Umbilical cord (tissue), 2 donors: Measurements from ENCODE around the gene C8G. TPM values are rescaled to one million over a fixed set of nuclear protein-coding genes. Genes with fewer than 3 reads are reported as not detected.

ENCODE experiments used
- DNase-seq: peaks from one replicate; pipeline ENCODE4 v3.0.0-alpha.2; 2015; ENCODE audit warnings: low spot score
- total RNA-seq: library from RNA; depleted of rRNA; stranded (reverse); fragments of >200 nt; gene quantifications from one replicate; pipeline ENCODE4 v1.2.3, GENCODE V29; 2014; ENCODE audit warnings: low replicate concordance; ENCODE audit not compliant: insufficient read depth

Gene C8G
- not detected for total RNA-seq

DNA sequence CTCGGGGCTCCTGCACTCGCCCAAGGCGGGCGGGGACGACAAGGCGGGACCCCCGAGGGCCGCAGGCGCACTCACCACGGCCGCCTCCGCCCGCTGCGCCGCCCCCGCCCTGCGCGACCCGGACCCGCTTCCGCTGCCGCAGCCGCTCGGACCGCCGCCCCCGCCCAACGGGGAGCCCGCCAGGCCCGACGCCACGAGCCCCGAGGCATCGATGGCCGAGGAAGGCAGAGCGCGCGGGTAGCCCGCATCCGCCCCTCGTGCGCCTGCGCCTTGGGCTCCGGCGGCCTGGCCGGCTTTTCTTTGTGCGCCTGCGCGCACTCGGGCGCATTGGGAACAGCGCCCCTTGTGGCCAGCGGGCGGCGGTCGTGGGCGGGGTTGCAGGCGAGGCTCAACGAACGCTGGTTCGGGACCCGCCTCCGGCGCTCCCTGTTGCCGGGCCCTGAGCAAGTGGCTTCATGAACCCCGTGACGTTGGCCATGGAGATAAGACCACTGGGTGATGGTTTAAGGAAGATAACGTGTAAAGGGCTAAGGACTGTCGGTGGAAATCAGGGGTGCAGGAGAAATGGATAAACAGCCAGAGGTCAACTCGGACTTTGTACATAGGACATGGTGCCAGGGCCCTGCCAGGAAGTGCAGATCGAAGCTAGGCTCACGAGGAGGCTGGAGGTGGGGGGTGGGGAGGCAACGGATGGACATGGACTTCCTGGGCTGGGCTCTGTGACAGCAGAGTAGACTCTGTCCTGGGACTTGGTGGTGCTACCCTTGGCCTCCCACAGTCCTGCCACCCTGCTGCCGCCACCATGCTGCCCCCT is at the start of gene C8G, which contains the start of gene FBXW5:
Gene C8G (plus strand): TSS at position 725 of the 814 bp plus-strand sequence. CDS start 78 bp downstream, at position 803.
Gene FBXW5 (minus strand): TSS at position 220 of the 814 bp plus-strand sequence. CDS start 655 bp downstream, outside the sequence.
- peak; percentile 97 for DNase-seq

DNA sequence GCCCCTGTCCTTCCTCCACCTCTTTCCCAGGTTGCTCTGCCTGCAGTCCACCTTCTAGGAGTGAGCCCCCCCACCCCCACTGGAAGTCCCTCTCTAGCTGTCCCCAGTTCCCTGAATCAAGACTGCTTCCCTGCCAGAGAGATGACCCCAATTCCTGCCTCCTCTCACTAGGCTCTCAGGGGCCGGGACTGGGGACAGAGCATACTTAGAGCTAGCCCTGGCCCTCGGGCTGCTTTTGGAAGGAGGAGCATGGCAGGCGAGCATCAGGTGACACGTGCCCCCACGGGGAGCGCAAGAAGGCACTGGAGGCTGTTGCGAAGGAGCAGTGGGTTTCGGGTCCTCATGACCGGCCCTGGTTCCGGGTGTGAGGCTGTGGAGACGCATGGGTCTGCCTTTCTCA is 49.0 kb upstream of the C8G start:
- no peak for DNase-seq

DNA sequence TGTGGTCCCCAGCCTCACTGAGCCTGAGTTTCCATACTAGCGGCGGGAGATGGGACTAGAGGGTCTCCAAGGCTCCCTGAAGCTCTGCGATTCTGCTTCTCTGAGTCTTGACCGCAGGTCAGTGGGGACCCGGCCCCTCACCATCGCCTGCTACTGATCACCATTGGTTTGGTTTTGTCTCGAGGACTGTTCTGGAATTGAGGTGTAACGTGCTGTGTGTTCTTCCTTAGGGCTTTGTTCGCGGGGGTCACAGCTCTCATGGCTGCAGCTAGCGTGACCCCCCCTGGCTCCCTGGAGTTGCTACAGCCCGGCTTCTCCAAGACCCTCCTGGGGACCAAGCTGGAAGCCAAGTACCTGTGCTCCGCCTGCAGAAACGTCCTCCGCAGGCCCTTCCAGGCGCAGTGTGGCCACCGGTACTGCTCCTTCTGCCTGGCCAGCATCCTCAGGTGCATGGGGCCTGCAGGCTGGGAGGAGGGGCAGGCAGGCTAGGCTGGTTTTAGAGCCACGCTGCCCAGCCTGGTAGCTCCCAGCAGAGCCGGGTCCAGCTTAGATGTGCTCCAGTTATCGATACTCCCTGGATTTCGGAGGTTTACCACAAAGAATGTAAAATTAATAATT is 46.5 kb upstream of the C8G start:
- no peak for DNase-seq

DNA sequence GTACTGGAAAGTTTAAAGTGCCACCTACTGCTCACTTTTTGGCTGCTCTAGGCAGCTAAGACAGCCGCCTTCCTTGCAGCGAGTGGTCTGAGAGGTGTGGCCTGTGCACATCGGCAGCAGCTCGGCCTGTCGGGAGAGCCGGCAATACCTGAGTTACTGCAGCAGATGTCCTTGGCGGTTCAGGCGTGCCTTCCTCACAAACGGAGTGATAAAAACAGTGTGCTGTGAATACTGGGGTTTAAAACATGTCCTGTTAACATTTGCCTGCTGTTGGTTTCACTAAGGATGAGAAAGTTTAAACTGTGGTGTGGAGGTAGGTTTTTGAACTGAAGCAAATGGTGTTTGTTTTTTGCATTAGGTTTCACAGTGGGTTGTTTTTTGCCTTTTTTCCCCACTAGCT is 45.8 kb upstream of the C8G start:
- DNase-seq = peak; percentile 9

DNA sequence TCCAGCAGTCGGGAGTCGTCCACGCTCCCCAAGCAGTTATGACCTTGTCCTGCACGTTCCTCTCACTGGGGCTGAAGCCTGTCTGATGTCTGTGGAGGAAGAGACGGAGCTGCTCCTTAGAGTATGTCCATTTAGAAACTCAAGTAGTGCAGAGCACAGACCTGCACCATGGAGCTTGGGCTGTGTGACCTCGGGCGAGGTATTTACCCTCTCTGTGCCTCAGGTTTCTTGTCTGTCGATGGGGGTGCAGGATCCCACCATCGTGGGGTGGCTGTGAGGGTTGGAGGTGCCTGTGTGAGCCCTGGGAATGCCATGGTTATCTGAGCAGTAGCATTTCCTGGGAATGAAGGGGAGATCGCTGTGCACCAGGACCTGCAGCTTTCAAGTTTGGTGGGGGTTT is 44.5 kb upstream of the C8G start:
- DNase-seq = no peak

DNA sequence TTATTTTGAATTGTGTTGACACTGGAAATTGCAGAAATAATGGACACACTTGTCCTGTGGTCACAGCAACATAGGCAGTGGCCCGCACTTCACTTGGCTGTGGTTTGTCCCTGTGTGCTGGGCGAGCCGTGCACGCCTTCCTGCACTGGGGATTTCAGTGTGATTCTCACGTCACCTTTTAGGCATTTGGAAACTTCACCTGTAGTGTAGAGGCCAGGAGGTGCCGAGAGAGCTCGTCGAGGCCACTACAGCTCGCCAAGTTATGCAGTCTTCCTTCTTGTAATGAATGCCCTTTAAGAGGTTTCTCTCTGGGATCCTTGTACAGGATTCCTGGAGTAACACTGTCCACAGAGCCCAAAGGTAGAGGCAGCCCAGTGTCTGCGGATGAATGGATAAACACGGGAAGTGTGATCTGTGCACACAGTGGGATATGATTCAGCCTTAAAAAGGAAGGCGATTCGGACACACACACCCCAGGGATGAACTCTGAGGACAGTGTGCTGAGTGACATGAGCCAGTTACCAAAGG is 44.0 kb upstream of the C8G start:
- DNase-seq = no peak

DNA sequence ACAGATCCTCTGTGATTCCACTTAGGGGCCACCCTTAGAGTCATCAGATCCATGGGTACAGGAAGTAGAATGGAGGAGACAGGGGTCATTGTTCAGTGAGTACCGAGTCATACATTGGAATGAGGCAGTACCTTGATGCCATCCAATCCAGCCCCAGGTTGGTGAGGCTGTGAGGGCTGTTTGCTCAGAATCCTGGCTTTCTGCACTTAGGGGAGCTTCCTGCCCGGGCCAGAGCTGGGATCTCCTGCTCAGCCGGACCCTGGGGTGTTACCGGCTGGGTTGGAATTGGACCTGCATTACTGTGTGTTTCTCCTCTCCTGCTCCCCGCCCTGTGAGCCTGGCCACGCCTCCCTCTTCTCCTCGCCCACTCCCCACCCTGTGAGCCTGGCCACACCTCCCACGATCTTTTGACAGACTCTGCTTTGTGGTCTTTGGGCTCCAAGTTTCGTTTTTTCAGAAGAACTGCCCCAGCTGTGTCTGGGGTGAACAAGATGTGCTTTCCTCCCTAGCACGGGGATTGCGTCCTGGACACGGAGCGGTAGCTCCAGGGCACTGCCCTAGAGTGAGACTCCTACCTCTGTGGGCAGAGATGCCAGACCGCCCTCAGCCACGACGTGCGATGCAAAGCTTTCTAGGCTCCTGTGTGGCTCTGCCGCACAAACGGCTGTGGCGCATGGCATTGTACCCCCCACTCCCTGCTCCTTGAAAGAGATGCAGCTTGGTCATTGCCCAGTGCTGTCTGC is 43.4 kb upstream of the C8G start:
- DNase-seq = no peak

DNA sequence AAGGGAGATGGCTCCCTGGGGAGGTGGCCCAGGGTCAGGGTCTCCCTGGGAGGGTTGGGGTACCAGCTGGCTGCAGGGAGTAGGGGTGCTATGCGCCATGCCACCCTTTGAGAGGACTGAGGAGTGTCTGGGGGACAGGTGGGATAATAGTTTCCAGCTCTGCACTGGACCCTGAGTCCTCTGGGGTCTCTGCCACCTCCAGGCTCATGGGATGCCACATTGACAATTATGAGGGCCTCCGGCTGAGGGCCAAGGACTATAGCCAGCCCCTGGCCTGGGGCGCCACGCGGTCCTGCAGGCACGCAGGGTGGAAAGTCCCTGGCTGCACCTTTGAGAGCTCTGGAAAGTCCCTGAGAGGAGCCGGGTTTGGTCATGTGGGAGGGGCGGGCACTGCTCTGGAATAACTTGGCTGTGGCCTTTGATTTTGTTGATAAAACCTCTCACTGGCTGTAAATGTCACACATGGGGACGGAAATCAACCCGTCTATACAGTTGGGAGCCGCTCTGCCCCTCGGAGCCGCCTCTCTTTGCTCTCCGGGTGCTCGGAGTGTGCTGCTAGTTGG is 42.7 kb upstream of the C8G start:
- no peak for DNase-seq

DNA sequence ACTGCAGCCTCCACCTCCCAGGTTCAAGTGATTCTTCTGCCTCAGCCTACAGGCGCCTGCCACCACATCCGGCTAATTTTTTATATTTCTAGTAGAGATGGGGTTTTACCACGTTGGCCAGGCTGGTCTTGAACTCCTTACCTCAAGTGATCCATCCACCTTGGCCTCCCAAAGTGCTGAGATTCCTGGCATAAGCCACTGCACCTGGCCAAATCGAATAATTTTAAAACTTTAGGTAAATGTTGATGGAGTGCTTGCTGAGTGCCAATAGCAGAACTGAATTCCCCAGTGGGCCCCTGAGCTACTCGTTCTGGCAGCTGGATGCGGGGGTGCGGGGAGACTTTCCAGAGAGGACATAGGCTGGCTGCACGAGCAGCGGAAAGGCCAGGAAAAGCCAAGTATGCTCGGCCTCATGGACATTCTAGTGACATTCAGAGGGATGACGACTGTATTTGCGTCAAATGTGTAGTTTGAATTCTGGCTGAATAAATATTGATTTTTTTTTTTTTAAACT is 41.9 kb upstream of the C8G start:
- DNase-seq = no peak

DNA sequence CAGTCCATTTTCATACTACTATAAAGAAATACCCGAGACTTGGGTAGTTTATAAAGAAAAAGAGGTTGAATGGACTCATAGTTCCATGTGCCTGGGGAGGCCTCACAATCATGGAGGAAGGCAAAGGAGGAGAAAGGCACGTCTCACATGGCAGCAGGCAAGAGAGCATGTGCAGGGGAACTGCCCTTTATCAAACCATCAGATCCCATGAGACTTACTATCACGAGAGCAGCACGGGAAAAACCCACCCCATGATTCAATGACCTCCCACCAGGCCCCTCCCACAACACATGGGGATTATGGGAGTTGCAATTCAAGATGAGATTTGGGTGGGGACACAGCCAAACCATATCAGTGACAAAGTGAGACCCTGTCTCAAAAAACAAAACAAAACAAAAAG is 38.8 kb upstream of the C8G start:
- no peak for DNase-seq

DNA sequence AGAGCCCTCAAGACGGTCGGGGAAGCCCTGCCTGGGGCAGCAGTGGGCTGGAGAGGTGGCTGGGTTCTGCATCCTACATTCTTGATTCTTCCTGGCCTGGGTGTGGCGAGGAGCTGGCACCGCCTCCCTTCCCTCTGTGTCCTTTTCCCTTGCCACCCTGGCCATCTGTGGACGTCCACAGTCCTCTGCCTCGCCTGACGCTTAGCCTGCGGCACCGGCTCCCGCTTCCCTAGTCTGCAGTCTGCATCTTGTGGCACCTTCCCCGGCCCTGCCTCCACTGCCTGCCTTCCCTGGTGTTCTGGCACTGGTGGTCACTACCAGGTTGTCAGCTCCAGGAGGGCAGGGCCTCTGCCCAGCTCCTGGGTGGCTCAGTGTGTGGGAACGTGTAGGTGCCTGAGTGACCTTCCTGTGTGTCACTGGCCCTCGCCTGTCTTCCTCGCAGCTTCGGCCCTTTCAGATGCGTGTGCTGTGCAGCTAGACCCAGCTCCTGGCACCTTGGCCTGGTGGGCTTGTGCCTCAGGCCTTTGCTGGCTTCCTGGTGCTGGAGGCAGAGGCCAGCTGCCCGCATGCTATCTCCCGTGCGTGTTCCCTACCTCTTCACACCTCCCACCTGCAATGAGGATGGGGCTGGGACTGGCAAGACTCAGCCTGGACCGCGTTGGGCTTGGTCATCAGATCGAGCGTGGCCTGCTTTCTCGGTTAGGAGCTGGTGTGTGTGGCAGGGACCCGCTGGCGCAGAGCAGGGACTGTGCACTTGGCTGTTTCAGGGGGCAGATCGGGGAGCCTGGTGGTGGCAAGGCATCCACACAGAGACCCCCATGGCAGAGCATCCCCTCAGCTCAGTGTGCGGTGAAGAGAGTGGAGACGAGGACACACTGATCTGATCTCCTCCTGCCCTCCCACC is 37.8 kb upstream of the C8G start:
- DNase-seq = no peak

DNA sequence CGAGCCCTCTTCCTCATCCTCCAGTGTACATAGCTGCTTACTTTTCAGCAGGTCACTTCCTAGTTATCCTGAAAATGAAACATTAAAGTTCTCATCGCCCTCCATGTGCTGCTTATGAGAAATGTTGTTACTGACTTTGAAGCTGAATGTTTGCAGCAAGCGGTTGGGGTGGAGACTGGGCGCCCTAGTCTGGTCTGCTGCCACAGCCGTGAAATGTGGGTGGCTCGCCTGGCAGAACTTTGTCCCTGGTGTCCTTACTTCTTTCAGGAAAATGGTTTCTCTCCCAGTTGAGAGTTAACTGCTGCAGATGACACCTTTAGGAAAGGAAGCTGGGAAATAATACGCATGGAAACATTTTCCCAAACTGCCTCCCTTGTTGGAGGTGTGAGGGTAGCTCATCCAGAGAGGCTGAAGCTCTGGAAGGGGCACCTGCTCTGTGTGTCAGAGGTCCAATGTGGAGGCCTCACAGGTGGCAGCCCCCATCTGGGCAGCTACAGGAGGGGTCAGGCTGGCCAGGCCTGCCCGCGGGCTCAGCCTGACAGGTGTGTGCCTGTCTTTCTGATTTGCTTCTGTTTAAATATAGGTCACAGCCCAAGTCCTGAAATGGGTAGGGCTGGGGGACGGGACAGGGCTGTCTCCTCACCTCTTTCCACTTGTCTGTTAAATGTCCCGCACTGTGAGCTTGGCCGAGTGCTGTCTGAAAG is 34.7 kb upstream of the C8G start:
- DNase-seq = no peak

DNA sequence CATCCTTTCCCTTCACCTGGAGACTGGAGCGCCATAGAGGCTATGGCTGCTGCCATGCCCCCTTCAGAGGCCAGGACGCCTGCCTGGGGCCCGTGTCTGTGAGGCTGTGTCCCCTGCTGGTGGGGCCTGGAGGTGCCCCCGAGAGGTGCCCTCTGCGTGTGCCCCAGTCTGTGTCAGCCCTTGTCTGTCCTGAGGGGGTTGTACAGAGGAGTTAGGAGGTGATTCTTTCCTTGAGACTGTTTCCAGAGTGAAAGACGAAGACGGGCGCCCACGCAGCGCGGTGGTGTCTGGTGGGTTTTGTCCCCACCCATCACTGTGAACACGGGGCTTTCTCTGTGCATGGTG is 34.2 kb upstream of the C8G start:
- no peak for DNase-seq

DNA sequence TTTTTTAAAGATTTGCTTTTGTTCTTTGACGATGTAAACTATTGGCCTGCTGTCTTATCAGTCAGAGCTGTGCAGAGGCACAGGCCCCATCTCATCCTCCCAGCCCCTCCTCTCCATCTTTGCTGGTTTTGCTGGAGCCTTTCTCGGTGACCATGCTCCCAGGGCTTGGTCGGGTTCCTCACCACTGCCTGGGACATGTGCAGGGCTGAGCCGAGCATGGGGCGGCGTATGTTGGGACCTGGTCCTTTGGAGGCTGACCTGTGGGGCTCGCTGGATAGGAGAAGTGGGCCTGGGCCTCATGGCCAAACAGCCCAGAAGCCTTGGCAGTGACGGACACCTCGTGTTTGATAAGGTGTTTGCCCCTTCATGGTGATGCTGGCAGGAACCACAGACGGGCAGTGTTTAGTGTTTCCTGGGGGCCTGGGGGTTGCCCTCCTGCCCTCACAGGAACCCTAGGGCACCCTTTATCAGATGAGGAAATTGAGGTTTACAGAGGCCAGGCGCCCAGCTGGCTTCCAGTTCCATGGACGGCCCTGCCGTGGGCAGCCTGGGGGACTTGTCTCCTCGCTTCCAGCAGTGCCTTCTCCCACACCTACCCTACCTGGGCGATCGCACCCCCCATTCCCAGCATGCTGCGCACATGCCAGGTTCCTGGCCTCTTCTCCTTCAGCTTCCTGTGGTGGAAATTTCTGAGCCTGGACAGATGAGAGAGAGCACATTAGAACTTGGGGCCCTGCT is 31.2 kb upstream of the C8G start:
- DNase-seq = no peak

DNA sequence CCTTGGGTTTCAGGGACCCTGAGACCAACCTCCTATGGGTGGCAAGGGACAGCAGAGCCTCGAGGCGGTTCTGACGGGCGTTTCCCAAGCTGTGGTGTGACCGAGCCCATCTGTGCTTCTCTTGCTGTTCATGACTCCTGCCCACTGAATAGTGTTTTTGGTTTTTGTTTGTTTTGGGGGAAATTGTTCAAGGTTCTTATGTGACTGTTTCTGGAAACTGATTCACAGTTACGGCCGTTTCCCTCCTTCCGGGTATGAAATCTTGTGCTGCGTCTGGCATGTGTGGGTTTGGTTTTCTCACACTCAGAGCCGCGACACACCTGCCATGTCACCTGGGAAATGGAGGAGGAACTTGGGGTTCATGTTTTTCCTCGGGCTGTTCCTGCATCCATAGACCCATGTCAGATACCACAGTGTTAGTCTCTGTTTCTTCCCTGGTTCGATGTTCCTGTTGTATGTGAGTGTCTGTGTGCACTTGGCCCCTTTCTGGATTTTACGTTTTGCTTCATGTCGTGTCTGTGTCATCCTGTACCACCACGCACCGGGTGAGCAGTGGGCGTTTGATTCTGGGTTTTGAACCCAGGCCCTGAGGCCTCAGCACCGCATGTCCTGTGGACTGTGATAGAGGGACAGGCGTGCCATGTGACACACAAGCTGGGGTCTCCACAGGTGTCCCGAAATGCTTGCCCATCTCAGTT is 29.3 kb upstream of the C8G start:
- DNase-seq = no peak

DNA sequence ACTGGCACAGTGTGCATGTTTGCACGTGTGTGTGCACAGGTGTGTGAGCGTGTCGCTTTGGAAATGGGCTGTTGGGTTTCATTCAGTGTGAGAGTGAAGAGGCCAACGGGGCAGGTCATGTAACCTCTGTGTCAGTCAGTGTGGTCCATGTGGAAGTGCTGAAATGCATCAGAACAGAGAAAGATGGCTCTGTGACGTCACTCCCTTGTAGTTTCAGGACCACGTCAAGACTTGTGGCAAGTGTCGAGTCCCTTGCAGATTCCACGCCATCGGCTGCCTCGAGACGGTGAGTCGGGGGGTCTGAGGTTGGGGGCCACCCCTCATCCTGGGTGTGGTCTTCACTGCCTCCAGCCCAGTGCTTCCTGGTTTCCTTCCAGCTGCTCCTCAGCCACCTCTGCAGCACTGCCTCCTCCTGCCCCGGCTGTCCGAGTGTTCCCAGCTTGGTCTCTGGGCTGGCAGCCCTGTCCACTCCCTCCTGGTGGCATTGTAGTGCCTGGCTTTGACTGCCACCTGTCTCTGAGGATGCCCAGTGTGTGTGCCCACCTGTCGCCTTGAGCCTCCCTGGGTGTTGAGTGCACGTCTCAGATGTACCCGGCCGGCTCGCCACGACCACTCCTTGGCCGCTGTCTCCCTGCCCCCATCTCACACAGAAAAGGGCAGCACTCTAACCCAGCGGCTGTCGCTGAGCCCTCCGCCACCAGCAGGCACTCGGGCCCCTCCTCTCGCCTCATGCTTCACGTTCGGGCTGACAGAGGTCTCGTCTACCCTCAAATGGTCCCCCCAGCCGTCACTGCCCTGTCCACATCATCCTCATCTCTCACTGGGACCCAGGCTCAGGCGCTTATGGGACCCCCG is 28.5 kb upstream of the C8G start:
- no peak for DNase-seq

DNA sequence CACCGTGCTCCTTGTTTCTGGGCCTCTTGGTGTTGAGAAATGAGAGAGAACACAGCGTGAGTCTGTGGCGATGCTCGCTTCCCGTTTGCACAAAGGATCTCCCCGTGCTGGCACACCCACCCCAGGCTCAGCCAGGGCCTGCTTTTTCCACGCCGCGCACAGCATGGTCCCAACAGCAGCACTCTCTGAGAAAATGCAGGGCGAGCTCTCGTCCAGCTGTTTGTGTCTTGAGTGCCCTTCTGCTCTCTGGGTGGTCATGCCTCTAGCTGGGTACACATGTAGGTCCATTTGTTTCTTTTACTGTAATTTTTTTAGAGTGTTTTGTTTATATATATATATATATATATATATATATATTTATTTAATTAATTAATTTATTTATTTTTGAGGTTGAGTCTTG is 27.1 kb upstream of the C8G start:
- no peak for DNase-seq

DNA sequence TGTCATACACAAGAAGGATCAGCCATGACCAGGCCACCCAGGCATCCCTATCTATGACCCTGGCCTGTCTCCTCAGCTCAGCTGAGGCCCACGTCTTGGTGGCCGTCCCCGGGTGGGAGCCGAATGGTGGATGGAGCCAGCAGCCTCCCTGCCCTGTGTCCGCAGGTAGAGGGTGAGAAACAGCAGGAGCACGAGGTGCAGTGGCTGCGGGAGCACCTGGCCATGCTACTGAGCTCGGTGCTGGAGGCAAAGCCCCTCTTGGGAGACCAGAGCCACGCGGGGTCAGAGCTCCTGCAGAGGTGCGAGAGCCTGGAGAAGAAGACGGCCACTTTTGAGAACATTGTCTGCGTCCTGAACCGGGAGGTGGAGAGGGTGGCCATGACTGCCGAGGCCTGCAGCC is 25.0 kb upstream of the C8G start:
- DNase-seq = no peak
